Panc1 (cell line): ENCODE data around the gene SLAMF7. TPM values are rescaled to one million over a fixed set of nuclear protein-coding genes. Genes with fewer than 3 reads are reported as not detected.

Experiments used
- ATAC-seq: fragments of 200-7000 bp; cut with Tn5 transposase; 2 replicates; pipeline ENCODE4 v1.9.1; 2020; ENCODE audit warnings: mild to moderate bottlenecking, moderate library complexity
- BruUV-seq: library from RNA; stranded (reverse); fragments of 400-500 nt; replicated peaks from 2 replicates; lab custom pipeline; 2021; lab: Mats Ljungman, UMichigan
- CTCF ChIA-PET: fragments of 300-600 bp; sonication (Branson Sonifier 250); formaldehyde crosslinking; loops from one replicate; lab custom pipeline; 2022; ENCODE audit warnings: antibody characterized with exemption; lab: Charles Lee
- POLR2A ChIA-PET: fragments of 300-600 bp; sonication (Branson Sonifier 250); formaldehyde crosslinking; loops from one replicate; lab custom pipeline; 2022; ENCODE audit warnings: antibody characterized with exemption; lab: Charles Lee
- DNase-seq: peaks from one replicate; pipeline ENCODE4 v3.0.0-alpha.2; 2010; ENCODE audit warnings: low read depth, low spot score
- H3K27ac ChIP-seq: 2 replicates; pipeline ENCODE4 v1.5.1; 2011; ENCODE audit warnings: mild to moderate bottlenecking, low read length, inconsistent platforms
- H3K27me3 ChIP-seq: fragments of 200-500 bp; sonication (Bioruptor generic); 2 replicates; pipeline ENCODE4 v1.6.0; 2014; ENCODE audit warnings: low read length, inconsistent platforms; ENCODE audit not compliant: control insufficient read depth, insufficient read depth
- H3K36me3 ChIP-seq: fragments of 200-500 bp; sonication (Bioruptor generic); 2 replicates; pipeline ENCODE4 v1.5.1; 2014; ENCODE audit warnings: inconsistent platforms, mild to moderate bottlenecking, low read length, moderate library complexity; ENCODE audit not compliant: control insufficient read depth, insufficient read depth
- H3K4me1 ChIP-seq: 2 replicates; pipeline ENCODE4 v1.5.1; 2011; ENCODE audit warnings: inconsistent platforms, mild to moderate bottlenecking, low read length, moderate library complexity; ENCODE audit not compliant: control insufficient read depth, insufficient read depth
- H3K4me3 ChIP-seq, 2 experiments: 2 replicates each; pipeline ENCODE4 v1.5.1; 2011 to 2012; ENCODE audit warnings: low read depth in 2 of 2, low read length in 2 of 2, mild to moderate bottlenecking in 2 of 2, inconsistent platforms in 1 of 2, moderate library complexity in 1 of 2
- H3K9me3 ChIP-seq: fragments of 200-500 bp; sonication (Bioruptor generic); 2 replicates; pipeline ENCODE4 v1.5.1; 2014; ENCODE audit warnings: low read depth, mild to moderate bottlenecking, inconsistent platforms, low read length, moderate library complexity; ENCODE audit not compliant: control insufficient read depth, insufficient read depth
- POLR2AphosphoS5 ChIP-seq: IDR thresholded peaks from 2 replicates; pipeline ENCODE4 v1.6.1; 2012; ENCODE audit warnings: mild to moderate bottlenecking, low read depth, low read length, moderate library complexity
- SIN3A ChIP-seq: IDR thresholded peaks from 2 replicates; pipeline ENCODE4 v1.6.1; 2012; ENCODE audit warnings: low read depth, mild to moderate bottlenecking, low read length, moderate library complexity, borderline replicate concordance; ENCODE audit not compliant: insufficient read depth
- TCF7L2 ChIP-seq: IDR thresholded peaks from 2 replicates; pipeline ENCODE4 v1.6.1; 2011; ENCODE audit warnings: mild to moderate bottlenecking, low read depth, low read length, inconsistent platforms
- in situ Hi-C: cut with HindIII; loops from 2 replicates; pipeline ENCODE4 v1.10.0; 2016; ENCODE audit warnings: low sequenced_read_pairs, low pct_unique_long_range_greater_than_20kb
- intact Hi-C: fragments of 100-400 bp; cut with micrococcal nuclease; formaldehyde crosslinking; loops from one replicate; pipeline ENCODE4 v1.10.0; 2022; ENCODE audit not compliant: unreplicated experiment
- total RNA-seq: library from RNA; stranded (reverse); gene quantifications from one replicate; pipeline ENCODE4 v1.2.1, GENCODE V29; 2021; ENCODE audit not compliant: unreplicated experiment
- TF ChIP-seq, protein P1 (sequence below): fragments of 450-650 bp; IDR thresholded peaks from 2 replicates; pipeline ENCODE4 v1.5.1; 2017; ENCODE audit warnings: mild to moderate bottlenecking
- TF ChIP-seq, protein P2 (sequence below), 2 experiments: IDR thresholded peaks; 2 replicates each; pipeline ENCODE4 v1.6.1; 2011 to 2012; ENCODE audit warnings: low read depth in 2 of 2, control low read depth in 1 of 2, low read length in 1 of 2, mild to moderate bottlenecking in 1 of 2, moderate library complexity in 1 of 2; ENCODE audit not compliant: insufficient read depth in 1 of 2

Gene SLAMF7
- total RNA-seq, 1 experiment from 2014 or later = 0.21 TPM

DNA sequence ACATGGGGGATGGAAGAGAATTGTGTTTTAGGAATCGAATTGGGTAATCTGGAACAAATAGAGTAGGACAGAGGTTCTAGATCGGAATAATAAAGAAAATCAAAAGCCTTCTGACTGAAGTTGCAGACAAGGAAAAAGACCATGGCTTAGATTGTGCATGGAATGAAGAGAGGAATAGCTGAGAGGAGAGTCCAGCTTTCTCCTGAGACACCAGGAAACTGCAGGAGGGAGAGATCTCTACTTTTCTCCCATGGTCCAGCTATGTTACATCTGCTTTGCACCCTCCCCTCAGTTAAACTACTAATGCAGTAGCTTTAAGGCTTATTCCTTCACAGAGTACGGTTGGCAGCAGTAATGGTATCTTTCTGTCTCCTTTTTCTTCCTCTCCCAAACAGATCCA is 13.4 kb downstream of the SLAMF7 start:
- ChIA-PET CTCF (no interaction called here), POLR2A (no interaction called here)
- BruUV-seq = no TSS peak

DNA sequence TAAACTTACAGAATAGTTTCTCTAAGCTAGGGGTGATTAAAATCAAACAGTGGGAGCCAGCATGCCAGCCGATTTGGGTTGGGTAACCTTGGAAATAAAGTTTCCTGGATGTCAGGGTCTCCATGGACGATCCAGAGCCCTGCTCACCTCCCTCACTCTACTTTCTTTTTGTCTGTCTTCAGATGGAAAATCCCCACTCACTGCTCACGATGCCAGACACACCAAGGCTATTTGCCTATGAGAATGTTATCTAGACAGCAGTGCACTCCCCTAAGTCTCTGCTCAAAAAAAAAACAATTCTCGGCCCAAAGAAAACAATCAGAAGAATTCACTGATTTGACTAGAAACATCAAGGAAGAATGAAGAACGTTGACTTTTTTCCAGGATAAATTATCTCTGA is 13.9 kb downstream of the SLAMF7 start:
- in situ Hi-C loops (no loop called here), intact Hi-C loops (no loop called here)
- Histone ChIP-seq H3K36me3 (no peaks in the 10 kb centered on the region), H3K27me3 (peaks cover 13% of the 10 kb centered on the region), H3K4me3 (no peak overlapping the region), H3K27ac (no peak overlapping the region), H3K4me1 (no peaks in the 10 kb centered on the region), H3K9me3 (no peaks in the 10 kb centered on the region)
- POLR2A ChIA-PET = no interaction called here
- DNase-seq (no peak), ATAC-seq (no peak)
- no TSS peak for BruUV-seq
- TF ChIP-seq TCF7L2 = no peak
- TF ChIP-seq, protein P1, sequence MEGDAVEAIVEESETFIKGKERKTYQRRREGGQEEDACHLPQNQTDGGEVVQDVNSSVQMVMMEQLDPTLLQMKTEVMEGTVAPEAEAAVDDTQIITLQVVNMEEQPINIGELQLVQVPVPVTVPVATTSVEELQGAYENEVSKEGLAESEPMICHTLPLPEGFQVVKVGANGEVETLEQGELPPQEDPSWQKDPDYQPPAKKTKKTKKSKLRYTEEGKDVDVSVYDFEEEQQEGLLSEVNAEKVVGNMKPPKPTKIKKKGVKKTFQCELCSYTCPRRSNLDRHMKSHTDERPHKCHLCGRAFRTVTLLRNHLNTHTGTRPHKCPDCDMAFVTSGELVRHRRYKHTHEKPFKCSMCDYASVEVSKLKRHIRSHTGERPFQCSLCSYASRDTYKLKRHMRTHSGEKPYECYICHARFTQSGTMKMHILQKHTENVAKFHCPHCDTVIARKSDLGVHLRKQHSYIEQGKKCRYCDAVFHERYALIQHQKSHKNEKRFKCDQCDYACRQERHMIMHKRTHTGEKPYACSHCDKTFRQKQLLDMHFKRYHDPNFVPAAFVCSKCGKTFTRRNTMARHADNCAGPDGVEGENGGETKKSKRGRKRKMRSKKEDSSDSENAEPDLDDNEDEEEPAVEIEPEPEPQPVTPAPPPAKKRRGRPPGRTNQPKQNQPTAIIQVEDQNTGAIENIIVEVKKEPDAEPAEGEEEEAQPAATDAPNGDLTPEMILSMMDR = no peak
- CTCF ChIA-PET = no interaction called here

More for the DNA sequence above, 13.4 kb downstream of the SLAMF7 start:
- no peak for TF ChIP-seq POLR2AphosphoS5
- TF ChIP-seq TCF7L2 = no peak
- TF ChIP-seq, protein P2, sequence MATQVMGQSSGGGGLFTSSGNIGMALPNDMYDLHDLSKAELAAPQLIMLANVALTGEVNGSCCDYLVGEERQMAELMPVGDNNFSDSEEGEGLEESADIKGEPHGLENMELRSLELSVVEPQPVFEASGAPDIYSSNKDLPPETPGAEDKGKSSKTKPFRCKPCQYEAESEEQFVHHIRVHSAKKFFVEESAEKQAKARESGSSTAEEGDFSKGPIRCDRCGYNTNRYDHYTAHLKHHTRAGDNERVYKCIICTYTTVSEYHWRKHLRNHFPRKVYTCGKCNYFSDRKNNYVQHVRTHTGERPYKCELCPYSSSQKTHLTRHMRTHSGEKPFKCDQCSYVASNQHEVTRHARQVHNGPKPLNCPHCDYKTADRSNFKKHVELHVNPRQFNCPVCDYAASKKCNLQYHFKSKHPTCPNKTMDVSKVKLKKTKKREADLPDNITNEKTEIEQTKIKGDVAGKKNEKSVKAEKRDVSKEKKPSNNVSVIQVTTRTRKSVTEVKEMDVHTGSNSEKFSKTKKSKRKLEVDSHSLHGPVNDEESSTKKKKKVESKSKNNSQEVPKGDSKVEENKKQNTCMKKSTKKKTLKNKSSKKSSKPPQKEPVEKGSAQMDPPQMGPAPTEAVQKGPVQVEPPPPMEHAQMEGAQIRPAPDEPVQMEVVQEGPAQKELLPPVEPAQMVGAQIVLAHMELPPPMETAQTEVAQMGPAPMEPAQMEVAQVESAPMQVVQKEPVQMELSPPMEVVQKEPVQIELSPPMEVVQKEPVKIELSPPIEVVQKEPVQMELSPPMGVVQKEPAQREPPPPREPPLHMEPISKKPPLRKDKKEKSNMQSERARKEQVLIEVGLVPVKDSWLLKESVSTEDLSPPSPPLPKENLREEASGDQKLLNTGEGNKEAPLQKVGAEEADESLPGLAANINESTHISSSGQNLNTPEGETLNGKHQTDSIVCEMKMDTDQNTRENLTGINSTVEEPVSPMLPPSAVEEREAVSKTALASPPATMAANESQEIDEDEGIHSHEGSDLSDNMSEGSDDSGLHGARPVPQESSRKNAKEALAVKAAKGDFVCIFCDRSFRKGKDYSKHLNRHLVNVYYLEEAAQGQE (IDR thresholded peaks at IDR 0.05; ENCODE audit: insufficient read depth in 1 of 2, low read depth in 2 of 2, low read length in 1 of 2) = no peak
- TF ChIP-seq SIN3A = no peak
- TF ChIP-seq, protein P1 = no peak
- no peaks in the 10 kb centered on the region for H3K9me3 ChIP-seq
- in situ Hi-C loops (no loop called here), intact Hi-C loops (no loop called here)
- no peaks in the 10 kb centered on the region for H3K4me1 ChIP-seq
- ATAC-seq = no peak
- H3K36me3 ChIP-seq = no peaks in the 10 kb centered on the region
- H3K27ac ChIP-seq = no peak overlapping the region
- no peak for DNase-seq
- H3K27me3 ChIP-seq = peaks cover 13% of the 10 kb centered on the region
- H3K4me3 ChIP-seq = no peak overlapping the region

DNA sequence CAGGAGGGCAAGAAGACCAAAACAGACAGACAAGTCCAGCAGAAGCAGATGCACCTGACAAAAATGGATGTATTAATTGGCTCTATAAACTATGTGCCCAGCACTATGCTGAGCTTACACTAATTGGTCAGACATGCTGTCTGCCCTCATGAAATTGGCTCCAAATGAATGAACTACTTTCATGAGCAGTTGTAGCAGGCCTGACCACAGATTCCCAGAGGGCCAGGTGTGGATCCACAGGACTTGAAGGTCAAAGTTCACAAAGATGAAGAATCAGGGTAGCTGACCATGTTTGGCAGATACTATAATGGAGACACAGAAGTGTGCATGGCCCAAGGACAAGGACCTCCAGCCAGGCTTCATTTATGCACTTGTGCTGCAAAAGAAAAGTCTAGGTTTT is 14.5 kb downstream of the SLAMF7 start:
- no peak for TF ChIP-seq POLR2AphosphoS5
- TF ChIP-seq, protein P1 = no peak
- no peak for TF ChIP-seq TCF7L2
- TF ChIP-seq SIN3A = no peak
- TF ChIP-seq, protein P2 (IDR thresholded peaks at IDR 0.05; ENCODE audit: insufficient read depth in 1 of 2, low read depth in 2 of 2, low read length in 1 of 2) = no peak
- Histone ChIP-seq H3K4me3 (no peak overlapping the region), H3K36me3 (no peaks in the 10 kb centered on the region), H3K27me3 (peaks cover 13% of the 10 kb centered on the region), H3K9me3 (no peaks in the 10 kb centered on the region), H3K4me1 (no peaks in the 10 kb centered on the region), H3K27ac (no peak overlapping the region)
- ATAC-seq = no peak
- no peak for DNase-seq
- in situ Hi-C loops = no loop called here
- intact Hi-C loops = no loop called here
- no TSS peak for BruUV-seq
- ChIA-PET POLR2A (no interaction called here), CTCF (no interaction called here)
